Transverse colon (tissue), 4 donors: ENCODE results near the gene ZNF714. TPM values are rescaled to one million over a fixed set of nuclear protein-coding genes. Genes with fewer than 3 reads are reported as not detected.

Experiments used
- DNase-seq: peaks from one replicate; pipeline ENCODE4 v3.0.0-alpha.2; 2019
- H3K27ac ChIP-seq, 4 donors: fragments of 200-600 bp; sonication (generic); 2 replicates each; pipeline ENCODE4 v1.5.1; 2016 to 2018; ENCODE audit warnings: inconsistent platforms in 4 of 4
- H3K27me3 ChIP-seq: fragments of 200-600 bp; sonication (generic); 2 replicates; pipeline ENCODE4 v1.5.1; 2017; ENCODE audit warnings: inconsistent platforms
- H3K36me3 ChIP-seq, 4 donors: fragments of 200-600 bp; sonication (generic); 2 replicates each; pipeline ENCODE4 v1.5.1; 2017 to 2019; ENCODE audit warnings: inconsistent platforms in 4 of 4
- H3K4me1 ChIP-seq, 4 donors: fragments of 200-600 bp; sonication (generic); 2 replicates each; pipeline ENCODE4 v1.5.1; 2017 to 2020; ENCODE audit warnings: inconsistent platforms in 4 of 4
- H3K4me3 ChIP-seq, 4 donors: fragments of 200-600 bp; sonication (generic); 1 replicate in 1 of 4; 2 replicates in 3 of 4; pipeline versions ENCODE4 v1.5.1 to v1.6.1; 2017 to 2019; ENCODE audit warnings: inconsistent platforms in 4 of 4
- H3K9me3 ChIP-seq, 2 donors: fragments of 200-600 bp; sonication (generic); 2 replicates each; pipeline ENCODE4 v1.5.1; 2017 to 2019; ENCODE audit warnings: inconsistent platforms in 2 of 2
- EP300 ChIP-seq: sonication (generic); formaldehyde crosslinking; IDR thresholded peaks from one replicate; pipeline ENCODE4 v1.6.1; 2017; ENCODE audit warnings: antibody characterized with exemption, low read depth
- POLR2A ChIP-seq: fragments of 450-650 bp; IDR thresholded peaks from one replicate; pipeline ENCODE4 v1.6.1; 2016; ENCODE audit warnings: antibody characterized with exemption, mild to moderate bottlenecking, moderate library complexity
- POLR2AphosphoS5 ChIP-seq, 3 donors: sonication (generic); formaldehyde crosslinking; IDR thresholded peaks; one replicate each; pipeline ENCODE4 v1.6.1; 2016; ENCODE audit warnings: antibody characterized with exemption in 3 of 3
- WGBS, 2 donors: methylation state at CpG; one replicate each; pipeline ENCODE4 v1.1.5; 2018; ENCODE audit warnings: low coverage in 1 of 2; 5-methylcytosine and 5-hydroxymethylcytosine counted together
- in situ Hi-C, 4 donors: fragments of 200-750 bp; cut with MboI; loops; one replicate each; pipeline versions ENCODE4 v1.15.0 to v1.15.1; 2017; ENCODE audit warnings: low sequenced_read_pairs in 3 of 4, low pct_ligation_motif_present in 1 of 4, low pct_unique_long_range_greater_than_20kb in 1 of 4
- intact Hi-C: fragments of 100-400 bp; cut with DNase I; formaldehyde crosslinking; loops from one replicate; pipeline ENCODE4 v1.15.1; 2023; ENCODE audit warnings: low total_unique reads
- total RNA-seq, 4 donors: library from RNA; depleted of rRNA; stranded (reverse); fragments of >200 nt; gene quantifications; one replicate each; pipeline ENCODE4 v1.1.0, GENCODE V29; 2016
- TF ChIP-seq, protein P1 (sequence below), 5 experiments: fragments of 200-600 bp in 3 of 5; fragments of 450-650 bp in 2 of 5; sonication (generic) in 3 of 5; IDR thresholded peaks; 1 replicate in 2 of 5; 2 replicates in 3 of 5; pipeline ENCODE4 v1.5.1; 2016 to 2017; ENCODE audit warnings: antibody characterized with exemption in 5 of 5, inconsistent platforms in 3 of 5, mild to moderate bottlenecking in 2 of 5, moderate library complexity in 1 of 5

ZNF714 gene
- total RNA-seq, 4 donors from 2014 or later = 4.1 to 19.5 (median 11.6) TPM

DNA sequence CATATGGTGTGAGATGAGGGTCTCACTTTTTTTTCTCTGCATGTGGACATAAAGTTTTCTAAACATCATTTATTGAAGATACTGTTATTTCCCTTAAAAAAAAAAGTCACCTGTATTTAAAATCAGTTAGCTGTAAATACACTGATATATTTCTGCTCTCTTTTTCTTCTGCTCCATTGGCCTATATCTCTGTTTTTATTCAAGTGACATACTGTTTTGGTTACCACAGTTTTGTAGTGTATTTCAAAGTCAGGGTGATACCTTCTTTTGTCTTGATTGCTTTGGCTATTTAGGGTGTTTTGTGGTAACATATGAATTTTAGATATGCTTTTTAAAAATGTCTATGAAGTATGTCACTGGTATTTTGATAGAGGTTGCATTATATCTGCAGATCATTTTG, 44.1 kb downstream of the ZNF714 start:
- no peak overlapping the region for H3K4me3 ChIP-seq
- H3K4me1 ChIP-seq = no peaks in the 10 kb centered on the region
- no peak overlapping the region for H3K27ac ChIP-seq
- peaks cover 0 to 7% (median 0%) of the 10 kb centered on the region in 4 donors for H3K36me3 ChIP-seq
- TF ChIP-seq POLR2AphosphoS5 (IDR thresholded peaks at IDR 0.05) (no peak), EP300 (no peak), POLR2A (no peak)
- TF ChIP-seq, protein P1, sequence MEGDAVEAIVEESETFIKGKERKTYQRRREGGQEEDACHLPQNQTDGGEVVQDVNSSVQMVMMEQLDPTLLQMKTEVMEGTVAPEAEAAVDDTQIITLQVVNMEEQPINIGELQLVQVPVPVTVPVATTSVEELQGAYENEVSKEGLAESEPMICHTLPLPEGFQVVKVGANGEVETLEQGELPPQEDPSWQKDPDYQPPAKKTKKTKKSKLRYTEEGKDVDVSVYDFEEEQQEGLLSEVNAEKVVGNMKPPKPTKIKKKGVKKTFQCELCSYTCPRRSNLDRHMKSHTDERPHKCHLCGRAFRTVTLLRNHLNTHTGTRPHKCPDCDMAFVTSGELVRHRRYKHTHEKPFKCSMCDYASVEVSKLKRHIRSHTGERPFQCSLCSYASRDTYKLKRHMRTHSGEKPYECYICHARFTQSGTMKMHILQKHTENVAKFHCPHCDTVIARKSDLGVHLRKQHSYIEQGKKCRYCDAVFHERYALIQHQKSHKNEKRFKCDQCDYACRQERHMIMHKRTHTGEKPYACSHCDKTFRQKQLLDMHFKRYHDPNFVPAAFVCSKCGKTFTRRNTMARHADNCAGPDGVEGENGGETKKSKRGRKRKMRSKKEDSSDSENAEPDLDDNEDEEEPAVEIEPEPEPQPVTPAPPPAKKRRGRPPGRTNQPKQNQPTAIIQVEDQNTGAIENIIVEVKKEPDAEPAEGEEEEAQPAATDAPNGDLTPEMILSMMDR (IDR thresholded peaks at IDR 0.05) = no peak
- intact Hi-C loops = no loop called here
- H3K9me3 ChIP-seq = peaks cover 0 to 4% of the 10 kb centered on the region in 2 donors
- DNase-seq = no peak
- no peaks in the 10 kb centered on the region for H3K27me3 ChIP-seq
- in situ Hi-C loops = no loop called here

DNA sequence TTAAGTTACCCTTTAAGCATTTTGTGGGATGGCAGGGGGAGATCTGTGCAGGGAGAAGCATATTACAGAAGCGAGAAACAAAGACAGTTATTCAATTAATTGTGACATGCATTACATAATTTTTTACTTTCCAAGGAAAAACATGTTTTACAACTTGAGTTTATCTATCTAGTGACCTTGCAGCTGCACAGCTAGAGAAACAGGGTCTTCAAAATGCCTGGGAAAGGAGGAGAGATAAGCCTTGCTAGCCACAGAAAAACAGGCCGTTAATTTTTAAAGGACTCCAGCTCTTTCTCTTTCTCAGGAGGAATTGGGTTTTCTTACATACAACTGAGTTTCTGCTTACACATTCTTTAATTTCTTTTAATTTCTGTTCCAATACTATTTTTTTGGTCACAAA, 45.0 kb downstream of the ZNF714 start:
- Histone ChIP-seq H3K4me1 (no peaks in the 10 kb centered on the region), H3K27ac (no peak overlapping the region), H3K27me3 (no peaks in the 10 kb centered on the region), H3K9me3 (no peaks in the 10 kb centered on the region), H3K4me3 (no peak overlapping the region), H3K36me3 (peaks cover 0 to 4% (median 0%) of the 10 kb centered on the region in 4 donors)
- TF ChIP-seq EP300 (no peak), POLR2AphosphoS5 (IDR thresholded peaks at IDR 0.05) (no peak), POLR2A (no peak)
- TF ChIP-seq, protein P1 (IDR thresholded peaks at IDR 0.05) = no peak
- intact Hi-C loops = no loop called here
- in situ Hi-C loops = no loop called here
- no peak for DNase-seq
- whole genome bisulfite sequencing, 2 donors = 47 to 50% methylated on average over 2 of the region's 2 CpGs

DNA sequence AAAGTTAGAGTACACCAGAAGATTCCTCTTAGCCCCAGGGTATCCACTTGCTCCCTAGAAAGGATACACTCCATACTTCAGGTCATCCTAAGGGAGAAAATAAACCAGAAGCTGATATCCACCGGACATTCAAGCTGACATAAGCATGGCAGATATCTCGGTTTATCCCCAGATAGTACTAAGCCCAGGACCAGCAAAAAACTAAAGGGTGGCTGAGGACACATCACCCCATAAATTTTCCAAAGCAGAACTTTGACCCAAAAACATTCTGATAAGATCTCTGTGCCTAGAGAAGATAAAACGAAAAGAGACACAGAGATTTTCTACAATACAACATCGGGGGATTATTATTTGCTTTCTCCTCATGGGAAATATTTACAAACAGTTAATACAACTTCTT, 45.9 kb downstream of the ZNF714 start:
- no peak overlapping the region for H3K27ac ChIP-seq
- H3K36me3 ChIP-seq = no peaks in the 10 kb centered on the region
- no peaks in the 10 kb centered on the region for H3K27me3 ChIP-seq
- no peak overlapping the region for H3K4me3 ChIP-seq
- 6 to 56% methylated on average over 2 to 4 of the region's 4 CpGs for WGBS, 2 donors
- TF ChIP-seq EP300 (no peak), POLR2AphosphoS5 (IDR thresholded peaks at IDR 0.05) (no peak), POLR2A (no peak)
- TF ChIP-seq, protein P1 (IDR thresholded peaks at IDR 0.05) = no peak
- intact Hi-C loops (no loop called here), in situ Hi-C loops (no loop called here)
- H3K4me1 ChIP-seq = no peaks in the 10 kb centered on the region
- no peak for DNase-seq
- H3K9me3 ChIP-seq = no peaks in the 10 kb centered on the region

GRCh38 chr19:21128901-21129698, 47.1 kb downstream of the ZNF714 start:
- no peaks in the 10 kb centered on the region for H3K36me3 ChIP-seq
- no peak overlapping the region for H3K4me3 ChIP-seq
- TF ChIP-seq POLR2A = no peak
- TF ChIP-seq, protein P1 (IDR thresholded peaks at IDR 0.05) = no peak
- no peak for TF ChIP-seq POLR2AphosphoS5 (IDR thresholded peaks at IDR 0.05)
- TF ChIP-seq EP300 = no peak
- intact Hi-C loops = no loop called here
- no peak for DNase-seq
- no peaks in the 10 kb centered on the region for H3K9me3 ChIP-seq
- H3K27ac ChIP-seq = no peak overlapping the region
- in situ Hi-C loops = no loop called here
- H3K4me1 ChIP-seq = no peaks in the 10 kb centered on the region
- 70 to 73% methylated on average over 6 of the region's 6 CpGs for WGBS, 2 donors
- no peaks in the 10 kb centered on the region for H3K27me3 ChIP-seq
